Measurements from ENCODE around the gene C2. TPM values are rescaled to one million over a fixed set of nuclear protein-coding genes. Genes with fewer than 3 reads are reported as not detected.

C2 gene
- total and polyA plus RNA-seq, 4 experiments from 2014 or later: 2.1 to 3.2 TPM; not detected in 2

- H3K27ac ChIP-seq (ENCODE audit: low read depth, low read length): no peak overlapping the region
- intact Hi-C loops (cut with micrococcal nuclease): no loop called here
- no peaks in the 10 kb centered on the region for H3K27me3 ChIP-seq (ENCODE audit: insufficient read depth, low read length)
- Mint-ChIP-seq H3K27me3 (no peaks in the 10 kb centered on the region), H3K36me3 (peaks cover 43 to 65% of the 10 kb centered on the region in 2 donors), H3K27ac (no peak overlapping the region), H3K9me3 (peaks cover 0 to 2% (median 0%) of the 10 kb centered on the region in 8 donors), H3K4me1 (peaks cover 0 to 4% (median 0%) of the 10 kb centered on the region in 4 donors), H3K4me3 (no peak overlapping the region)
- no peaks in the 10 kb centered on the region for H3K9me3 ChIP-seq (ENCODE audit: control insufficient read depth in 1 of 2, low read length in 2 of 2)
- CTCF ChIA-PET (ENCODE audit: partially characterized antibody): no interaction called here
- H3K4me1 ChIP-seq (ENCODE audit: insufficient read depth, low read length): no peaks in the 10 kb centered on the region
- H3K4me3 ChIP-seq (ENCODE audit: low read length in 2 of 2): no peak overlapping the region
- H3K36me3 ChIP-seq (ENCODE audit: insufficient read depth, low read length): peaks cover 59% of the 10 kb centered on the region
- no peak for DNase-seq
- POLR2A ChIA-PET (ENCODE audit: partially characterized antibody): interaction anchor here (1.8 kb wide), 1 partner anchor 15 kb away, joined by 6 read pairs; the partner anchor contains the start of gene EHMT2
Measured at GRCh38 chr6:31882344-31882743, 45.2 kb upstream of the C2 start.

DNA sequence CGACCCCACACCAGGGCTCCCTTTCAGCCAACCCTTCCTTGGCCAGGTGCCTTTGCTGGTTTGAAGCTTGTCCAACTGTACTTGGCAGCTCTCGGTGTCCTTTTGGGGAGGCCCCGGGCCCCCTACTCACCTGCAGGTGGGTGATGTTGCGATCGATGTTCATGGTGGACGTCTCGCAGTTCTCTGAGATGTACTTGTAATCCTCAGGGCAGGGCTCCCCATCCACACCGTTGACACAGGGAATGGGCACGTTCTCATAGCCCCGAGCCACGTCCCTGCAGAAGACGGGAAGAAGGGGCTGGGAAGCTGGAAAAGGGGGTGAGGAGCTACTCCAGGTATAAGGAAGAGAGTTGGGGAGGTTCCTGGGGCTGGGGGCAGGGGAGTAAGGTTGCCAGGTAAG lies 43.8 kb upstream of the C2 start:
- POLR2A ChIA-PET (ENCODE audit: partially characterized antibody): interaction anchor here (1.8 kb wide), 1 partner anchor 14 kb away, joined by 6 read pairs; the partner anchor contains the start of gene EHMT2

DNA sequence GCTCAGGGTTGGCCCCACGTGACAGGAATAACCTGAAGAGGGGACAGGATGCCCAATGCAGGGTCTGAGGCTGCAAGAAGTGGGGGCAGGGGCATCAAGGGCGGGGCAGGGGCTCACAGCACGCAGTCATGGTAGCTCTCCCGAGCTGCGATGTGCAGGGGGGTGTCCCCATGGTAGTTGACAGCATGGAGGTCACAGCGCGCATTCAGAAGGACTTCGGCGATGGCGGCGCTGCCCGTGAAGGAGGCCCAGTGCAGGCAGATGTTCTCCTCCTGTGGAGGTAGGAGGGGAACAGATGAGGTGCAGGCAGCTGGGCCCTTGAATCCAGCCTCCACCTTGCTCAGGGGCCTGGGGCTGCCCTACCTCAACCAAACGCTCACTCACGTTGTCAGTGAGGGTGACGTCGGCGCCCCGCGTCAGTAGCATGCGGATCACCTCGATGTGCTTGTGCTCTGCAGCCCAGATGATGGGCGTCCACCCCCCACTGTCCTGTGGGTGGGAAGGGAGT lies 42.9 kb upstream of the C2 start:
- Histone ChIP-seq H3K4me3 (ENCODE audit: low read length in 2 of 2) (no peak overlapping the region), H3K36me3 (ENCODE audit: insufficient read depth, low read length) (peaks cover 78% of the 10 kb centered on the region), H3K9me3 (ENCODE audit: control insufficient read depth in 1 of 2, low read length in 2 of 2) (no peaks in the 10 kb centered on the region), H3K27ac (ENCODE audit: low read depth, low read length) (no peak overlapping the region), H3K27me3 (ENCODE audit: insufficient read depth, low read length) (no peaks in the 10 kb centered on the region), H3K4me1 (ENCODE audit: insufficient read depth, low read length) (no peaks in the 10 kb centered on the region)
- ChIA-PET POLR2A (ENCODE audit: partially characterized antibody) (no interaction called here), CTCF (ENCODE audit: partially characterized antibody) (interaction anchor here (1.2 kb wide), 1 partner anchor 18 kb away, joined by 3 read pairs; no protein-coding TSS in a partner anchor)
- intact Hi-C loops (cut with micrococcal nuclease): no loop called here
- H3K27ac Mint-ChIP-seq: no peak overlapping the region
- H3K4me1 Mint-ChIP-seq: peaks cover 0 to 4% (median 2%) of the 10 kb centered on the region in 4 donors
- H3K4me3 Mint-ChIP-seq: no peak overlapping the region
- H3K27me3 Mint-ChIP-seq: no peaks in the 10 kb centered on the region
- peaks cover 51 to 77% of the 10 kb centered on the region in 2 donors for H3K36me3 Mint-ChIP-seq
- DNase-seq: no peak
- H3K9me3 Mint-ChIP-seq: peaks cover 0 to 3% (median 0%) of the 10 kb centered on the region in 8 donors

More for the DNA sequence above, 43.8 kb upstream of the C2 start:
- H3K36me3 ChIP-seq (ENCODE audit: insufficient read depth, low read length): peaks cover 71% of the 10 kb centered on the region
- Mint-ChIP-seq H3K9me3 (peaks cover 0 to 2% (median 0%) of the 10 kb centered on the region in 8 donors), H3K4me3 (no peak overlapping the region), H3K4me1 (peaks cover 0 to 4% (median 0%) of the 10 kb centered on the region in 4 donors), H3K27me3 (no peaks in the 10 kb centered on the region), H3K36me3 (peaks cover 49 to 72% of the 10 kb centered on the region in 2 donors), H3K27ac (no peak overlapping the region)
- H3K9me3 ChIP-seq (ENCODE audit: control insufficient read depth in 1 of 2, low read length in 2 of 2): no peaks in the 10 kb centered on the region
- H3K27me3 ChIP-seq (ENCODE audit: insufficient read depth, low read length): no peaks in the 10 kb centered on the region
- CTCF ChIA-PET (ENCODE audit: partially characterized antibody): interaction anchor here (0.5 to 1.2 kb wide), 3 partner anchors 8 to 332 kb away, joined by 3 to 4 read pairs (median 3); no protein-coding TSS in a partner anchor
- DNase-seq: no peak
- H3K27ac ChIP-seq (ENCODE audit: low read depth, low read length): no peak overlapping the region
- no peaks in the 10 kb centered on the region for H3K4me1 ChIP-seq (ENCODE audit: insufficient read depth, low read length)
- intact Hi-C loops (cut with micrococcal nuclease): no loop called here
- no peak overlapping the region for H3K4me3 ChIP-seq (ENCODE audit: low read length in 2 of 2)

GRCh38 chr6:31886541-31886991 lies 41.0 kb upstream of the C2 start:
- peaks cover 0 to 6% (median 3%) of the 10 kb centered on the region in 4 donors for H3K4me1 Mint-ChIP-seq
- Histone ChIP-seq H3K9me3 (ENCODE audit: control insufficient read depth in 1 of 2, low read length in 2 of 2) (no peaks in the 10 kb centered on the region), H3K36me3 (ENCODE audit: insufficient read depth, low read length) (peaks cover 64% of the 10 kb centered on the region), H3K4me1 (ENCODE audit: insufficient read depth, low read length) (no peaks in the 10 kb centered on the region), H3K4me3 (ENCODE audit: low read length in 2 of 2) (no peak overlapping the region), H3K27ac (ENCODE audit: low read depth, low read length) (no peak overlapping the region), H3K27me3 (ENCODE audit: insufficient read depth, low read length) (no peaks in the 10 kb centered on the region)
- no peak for DNase-seq
- H3K4me3 Mint-ChIP-seq: no peak overlapping the region
- no peak overlapping the region for H3K27ac Mint-ChIP-seq
- H3K9me3 Mint-ChIP-seq: peaks cover 0 to 2% (median 0%) of the 10 kb centered on the region in 8 donors
- no peaks in the 10 kb centered on the region for H3K27me3 Mint-ChIP-seq
- ChIA-PET POLR2A (ENCODE audit: partially characterized antibody) (interaction anchor here (2.1 kb wide), 1 partner anchor 12 kb away, joined by 7 read pairs; no protein-coding TSS in a partner anchor), CTCF (ENCODE audit: partially characterized antibody) (interaction anchor here (1.8 kb wide), 1 partner anchor 51 kb away, joined by 4 read pairs; no protein-coding TSS in a partner anchor)
- intact Hi-C loops (cut with micrococcal nuclease): no loop called here
- peaks cover 48 to 70% of the 10 kb centered on the region in 2 donors for H3K36me3 Mint-ChIP-seq

- DNase-seq: no peak
- Histone ChIP-seq H3K36me3 (ENCODE audit: insufficient read depth, low read length) (peaks cover 67% of the 10 kb centered on the region), H3K9me3 (ENCODE audit: control insufficient read depth in 1 of 2, low read length in 2 of 2) (no peaks in the 10 kb centered on the region), H3K27ac (ENCODE audit: low read depth, low read length) (no peak overlapping the region), H3K4me1 (ENCODE audit: insufficient read depth, low read length) (no peaks in the 10 kb centered on the region), H3K4me3 (ENCODE audit: low read length in 2 of 2) (no peak overlapping the region), H3K27me3 (ENCODE audit: insufficient read depth, low read length) (no peaks in the 10 kb centered on the region)
- Mint-ChIP-seq H3K27me3 (no peaks in the 10 kb centered on the region), H3K27ac (no peak overlapping the region), H3K4me1 (peaks cover 0 to 6% (median 3%) of the 10 kb centered on the region in 4 donors), H3K4me3 (no peak overlapping the region), H3K36me3 (peaks cover 48 to 72% of the 10 kb centered on the region in 2 donors), H3K9me3 (peaks cover 0 to 2% (median 0%) of the 10 kb centered on the region in 8 donors)
- CTCF ChIA-PET (ENCODE audit: partially characterized antibody): interaction anchor here (0.7 to 3.4 kb wide), 9 partner anchors 9 to 981 kb away, joined by 3 to 18 read pairs (median 4); partner anchors contain the start of genes DDAH2, EHMT2 and LY6G5C
- intact Hi-C loops (cut with micrococcal nuclease): no loop called here
- POLR2A ChIA-PET (ENCODE audit: partially characterized antibody): interaction anchor here (0.8 to 2.1 kb wide), 2 partner anchors 11 to 72 kb away, joined by 3 to 7 read pairs; partner anchors contain the start of gene SKIC2
Measured at GRCh38 chr6:31887173-31888007, 40.1 kb upstream of the C2 start.

- no peaks in the 10 kb centered on the region for H3K27me3 ChIP-seq (ENCODE audit: insufficient read depth, low read length)
- no peaks in the 10 kb centered on the region for H3K9me3 ChIP-seq (ENCODE audit: control insufficient read depth in 1 of 2, low read length in 2 of 2)
- peaks cover 67% of the 10 kb centered on the region for H3K36me3 ChIP-seq (ENCODE audit: insufficient read depth, low read length)
- ChIA-PET POLR2A (ENCODE audit: partially characterized antibody) (interaction anchor here (0.7 to 2.1 kb wide), 3 partner anchors 10 to 161 kb away, joined by 3 to 7 read pairs (median 5); partner anchors contain the start of gene NEU1), CTCF (ENCODE audit: partially characterized antibody) (interaction anchor here (1.2 to 3.4 kb wide), 11 partner anchors 10 to 208 kb away, joined by 3 to 18 read pairs (median 4); partner anchors contain the start of genes DDAH2, EHMT2 and LY6G5C)
- H3K27ac Mint-ChIP-seq: peak overlapping the region in 1 of 7 donors; percentile 70
- DNase-seq: peak; percentile 34 to 41 (median 39)
- H3K27ac ChIP-seq (ENCODE audit: low read depth, low read length): no peak overlapping the region
- H3K4me1 Mint-ChIP-seq: peaks cover 1 to 6% (median 5%) of the 10 kb centered on the region in 4 donors
- no peaks in the 10 kb centered on the region for H3K4me1 ChIP-seq (ENCODE audit: insufficient read depth, low read length)
- no peak overlapping the region for H3K4me3 Mint-ChIP-seq
- intact Hi-C loops (cut with micrococcal nuclease): no loop called here
- no peaks in the 10 kb centered on the region for H3K27me3 Mint-ChIP-seq
- H3K36me3 Mint-ChIP-seq: peaks cover 51 to 72% of the 10 kb centered on the region in 2 donors
- H3K4me3 ChIP-seq (ENCODE audit: low read length in 2 of 2): no peak overlapping the region
- peaks cover 0 to 2% (median 0%) of the 10 kb centered on the region in 8 donors for H3K9me3 Mint-ChIP-seq
Measured at GRCh38 chr6:31888276-31889258, 39.0 kb upstream of the C2 start.
